Measurements from ENCODE around the gene ADM2.

Gene ADM2

GRCh38 chr22:50486561-50487289, 5.4 kb downstream of the ADM2 start, which contains the start of gene MIOX:
Gene MIOX, plus strand, starts transcription at chr22:50486859. Its CDS starts 39 bp downstream, at chr22:50486898.
- H3K18ac ChIP-seq (ENCODE audit: low read depth in 1 of 2, low read length in 2 of 2), result no peak within 1 kb of the TSS
- no peaks in the 10 kb centered on the region for H3K79me1 ChIP-seq (replicated peaks; ENCODE audit: low read length, poor library complexity, severe bottlenecking)
- H4K8ac ChIP-seq (ENCODE audit: low read length), result peak within 1 kb of the TSS; percentile 41
- H2BK120ac ChIP-seq (ENCODE audit: low read depth, low read length), result no peak within 1 kb of the TSS
- WGBS, result 68% methylated on average over 22 of the region's 23 CpGs
- H2BK12ac ChIP-seq (ENCODE audit: low read length in 2 of 2), result no peak within 1 kb of the TSS
- H3K36me3 ChIP-seq (ENCODE audit: control insufficient read depth in 1 of 2, insufficient read depth in 2 of 2, low read depth in 1 of 2, low read length in 2 of 2), result peaks cover 0 to 14% of the 10 kb centered on the region in 2 experiments
- no peaks in the 10 kb centered on the region for H3K9me3 ChIP-seq (ENCODE audit: control insufficient read depth, low read length)
- no peak within 1 kb of the TSS for H3K27ac ChIP-seq (ENCODE audit: low read length, poor library complexity, severe bottlenecking)
- H2AFZ ChIP-seq (ENCODE audit: low read depth, low read length), result no peak within 1 kb of the TSS
- H3K27me3 ChIP-seq (ENCODE audit: control insufficient read depth in 1 of 2, insufficient read depth in 1 of 2, low read length in 2 of 2), result peaks cover 7 to 68% of the 10 kb centered on the region in 2 experiments
- H3K4ac ChIP-seq (ENCODE audit: low read depth in 1 of 2, low read length in 2 of 2), result no peak within 1 kb of the TSS
- no peak within 1 kb of the TSS for H2BK15ac ChIP-seq (ENCODE audit: low read depth, poor library complexity, severe bottlenecking)
- H3K4me2 ChIP-seq (ENCODE audit: low read length, poor library complexity, severe bottlenecking), result peak within 1 kb of the TSS; percentile 55
- no peak within 1 kb of the TSS for H3K23ac ChIP-seq (ENCODE audit: low read length in 2 of 2)
- H3K9ac ChIP-seq (ENCODE audit: low read length), result no peak within 1 kb of the TSS
- H2AK5ac ChIP-seq (ENCODE audit: low read length, severe bottlenecking), result peak within 1 kb of the TSS; percentile 61
- H3K4me3 ChIP-seq (ENCODE audit: insufficient read depth in 1 of 2, low read depth in 1 of 2, low read length in 2 of 2), result peak within 1 kb of the TSS in 1 of 2 experiments; percentile 14
- no peak within 1 kb of the TSS for H2BK5ac ChIP-seq (ENCODE audit: low read depth, low read length, poor library complexity, severe bottlenecking)
- H3K14ac ChIP-seq (ENCODE audit: low read length in 2 of 2), result peak within 1 kb of the TSS in 1 of 2 experiments; percentile 26
- no peak within 1 kb of the TSS for H4K91ac ChIP-seq (ENCODE audit: low read length)
- no peak for DNase-seq
- H3K4me1 ChIP-seq (ENCODE audit: control insufficient read depth, insufficient read depth, low read depth, low read length), result peaks cover 37% of the 10 kb centered on the region

- H4K91ac ChIP-seq (ENCODE audit: low read length), result no peak overlapping the region
- H2BK15ac ChIP-seq (ENCODE audit: low read depth, poor library complexity, severe bottlenecking), result no peak overlapping the region
Measured at GRCh38 chr22:50487290-50488005, 6.1 kb downstream of the ADM2 start.

GRCh38 chr22:50488006-50488677, 6.8 kb downstream of the ADM2 start:
- no peak for DNase-seq
- Histone ChIP-seq H3K36me3 (ENCODE audit: control insufficient read depth in 1 of 2, insufficient read depth in 2 of 2, low read depth in 1 of 2, low read length in 2 of 2) (peaks cover 0 to 7% of the 10 kb centered on the region in 2 experiments), H3K4me3 (ENCODE audit: insufficient read depth in 1 of 2, low read depth in 1 of 2, low read length in 2 of 2) (no peak overlapping the region), H3K4me2 (ENCODE audit: low read length, poor library complexity, severe bottlenecking) (no peak overlapping the region), H2BK5ac (ENCODE audit: low read depth, low read length, poor library complexity, severe bottlenecking) (no peak overlapping the region), H3K9me3 (ENCODE audit: control insufficient read depth, low read length) (no peaks in the 10 kb centered on the region), H3K4ac (ENCODE audit: low read depth in 1 of 2, low read length in 2 of 2) (no peak overlapping the region), H4K8ac (ENCODE audit: low read length) (no peak overlapping the region), H2BK15ac (ENCODE audit: low read depth, poor library complexity, severe bottlenecking) (no peak overlapping the region), H3K23ac (ENCODE audit: low read length in 2 of 2) (no peak overlapping the region), H3K79me1 (replicated peaks; ENCODE audit: low read length, poor library complexity, severe bottlenecking) (no peaks in the 10 kb centered on the region), H2AFZ (ENCODE audit: low read depth, low read length) (no peak overlapping the region), H3K18ac (ENCODE audit: low read depth in 1 of 2, low read length in 2 of 2) (no peak overlapping the region), H4K91ac (ENCODE audit: low read length) (no peak overlapping the region), H3K27ac (ENCODE audit: low read length, poor library complexity, severe bottlenecking) (no peak overlapping the region), H2BK120ac (ENCODE audit: low read depth, low read length) (no peak overlapping the region), H2BK12ac (ENCODE audit: low read length in 2 of 2) (no peak overlapping the region), H3K9ac (ENCODE audit: low read length) (no peak overlapping the region), H2AK5ac (ENCODE audit: low read length, severe bottlenecking) (no peak overlapping the region), H3K27me3 (ENCODE audit: control insufficient read depth in 1 of 2, insufficient read depth in 1 of 2, low read length in 2 of 2) (peaks cover 0 to 54% of the 10 kb centered on the region in 2 experiments), H3K4me1 (ENCODE audit: control insufficient read depth, insufficient read depth, low read depth, low read length) (peaks cover 30% of the 10 kb centered on the region), H3K14ac (ENCODE audit: low read length in 2 of 2) (no peak overlapping the region)
- WGBS, result 88% methylated on average over 9 of the region's 18 CpGs

More at GRCh38 chr22:50487290-50488005, 6.1 kb downstream of the ADM2 start:
- no peak for DNase-seq
- H2BK120ac ChIP-seq (ENCODE audit: low read depth, low read length), result no peak overlapping the region
- no peak overlapping the region for H3K9ac ChIP-seq (ENCODE audit: low read length)
- no peak overlapping the region for H3K4ac ChIP-seq (ENCODE audit: low read depth in 1 of 2, low read length in 2 of 2)
- H2BK5ac ChIP-seq (ENCODE audit: low read depth, low read length, poor library complexity, severe bottlenecking), result no peak overlapping the region
- no peak overlapping the region for H3K23ac ChIP-seq (ENCODE audit: low read length in 2 of 2)
- H3K18ac ChIP-seq (ENCODE audit: low read depth in 1 of 2, low read length in 2 of 2), result no peak overlapping the region
- peak overlapping the region; percentile 41 for H4K8ac ChIP-seq (ENCODE audit: low read length)
- H3K9me3 ChIP-seq (ENCODE audit: control insufficient read depth, low read length), result no peaks in the 10 kb centered on the region
- H3K4me3 ChIP-seq (ENCODE audit: insufficient read depth in 1 of 2, low read depth in 1 of 2, low read length in 2 of 2), result no peak overlapping the region
- peaks cover 0 to 13% of the 10 kb centered on the region in 2 experiments for H3K36me3 ChIP-seq (ENCODE audit: control insufficient read depth in 1 of 2, insufficient read depth in 2 of 2, low read depth in 1 of 2, low read length in 2 of 2)
- H3K27me3 ChIP-seq (ENCODE audit: control insufficient read depth in 1 of 2, insufficient read depth in 1 of 2, low read length in 2 of 2), result peaks cover 0 to 61% of the 10 kb centered on the region in 2 experiments
- H2BK12ac ChIP-seq (ENCODE audit: low read length in 2 of 2), result no peak overlapping the region
- no peak overlapping the region for H3K27ac ChIP-seq (ENCODE audit: low read length, poor library complexity, severe bottlenecking)
- 91% methylated on average over 23 of the region's 23 CpGs for WGBS
- H3K14ac ChIP-seq (ENCODE audit: low read length in 2 of 2), result peak overlapping the region in 1 of 2 experiments; percentile 23
- H3K79me1 ChIP-seq (replicated peaks; ENCODE audit: low read length, poor library complexity, severe bottlenecking), result no peaks in the 10 kb centered on the region
- H2AK5ac ChIP-seq (ENCODE audit: low read length, severe bottlenecking), result peak overlapping the region; percentile 61
- H2AFZ ChIP-seq (ENCODE audit: low read depth, low read length), result no peak overlapping the region
- H3K4me2 ChIP-seq (ENCODE audit: low read length, poor library complexity, severe bottlenecking), result no peak overlapping the region
- peaks cover 30% of the 10 kb centered on the region for H3K4me1 ChIP-seq (ENCODE audit: control insufficient read depth, insufficient read depth, low read depth, low read length)

- H4K8ac ChIP-seq (ENCODE audit: low read length), result no peak overlapping the region
- H3K9me3 ChIP-seq (ENCODE audit: control insufficient read depth, low read length), result no peaks in the 10 kb centered on the region
- no peaks in the 10 kb centered on the region for H3K79me1 ChIP-seq (replicated peaks; ENCODE audit: low read length, poor library complexity, severe bottlenecking)
- no peak overlapping the region for H2BK120ac ChIP-seq (ENCODE audit: low read depth, low read length)
- no peak overlapping the region for H2AK5ac ChIP-seq (ENCODE audit: low read length, severe bottlenecking)
- no peak overlapping the region for H3K4ac ChIP-seq (ENCODE audit: low read depth in 1 of 2, low read length in 2 of 2)
- no peak overlapping the region for H3K9ac ChIP-seq (ENCODE audit: low read length)
- H3K14ac ChIP-seq (ENCODE audit: low read length in 2 of 2), result no peak overlapping the region
- 81% methylated on average over 18 of the region's 19 CpGs for WGBS
- H3K4me1 ChIP-seq (ENCODE audit: control insufficient read depth, insufficient read depth, low read depth, low read length), result peaks cover 28% of the 10 kb centered on the region
- no peak for DNase-seq
- H2AFZ ChIP-seq (ENCODE audit: low read depth, low read length), result no peak overlapping the region
- H3K27ac ChIP-seq (ENCODE audit: low read length, poor library complexity, severe bottlenecking), result no peak overlapping the region
- H2BK12ac ChIP-seq (ENCODE audit: low read length in 2 of 2), result no peak overlapping the region
- no peak overlapping the region for H3K23ac ChIP-seq (ENCODE audit: low read length in 2 of 2)
- H3K4me3 ChIP-seq (ENCODE audit: insufficient read depth in 1 of 2, low read depth in 1 of 2, low read length in 2 of 2), result no peak overlapping the region
- no peak overlapping the region for H2BK15ac ChIP-seq (ENCODE audit: low read depth, poor library complexity, severe bottlenecking)
- H3K4me2 ChIP-seq (ENCODE audit: low read length, poor library complexity, severe bottlenecking), result no peak overlapping the region
- H3K27me3 ChIP-seq (ENCODE audit: control insufficient read depth in 1 of 2, insufficient read depth in 1 of 2, low read length in 2 of 2), result peaks cover 0 to 46% of the 10 kb centered on the region in 2 experiments
- no peak overlapping the region for H2BK5ac ChIP-seq (ENCODE audit: low read depth, low read length, poor library complexity, severe bottlenecking)
- H4K91ac ChIP-seq (ENCODE audit: low read length), result no peak overlapping the region
- no peak overlapping the region for H3K18ac ChIP-seq (ENCODE audit: low read depth in 1 of 2, low read length in 2 of 2)
- peaks cover 0 to 4% of the 10 kb centered on the region in 2 experiments for H3K36me3 ChIP-seq (ENCODE audit: control insufficient read depth in 1 of 2, insufficient read depth in 2 of 2, low read depth in 1 of 2, low read length in 2 of 2)
Measured at GRCh38 chr22:50488886-50489285, 7.5 kb downstream of the ADM2 start.

All from mesenchymal stem cell (in vitro differentiated cells and primary cell).